Neural progenitor cell (in vitro differentiated cells): Measurements from ENCODE around the gene CDIP1.

ENCODE experiments used
- CTCF ChIP-seq: fragments of 200-600 bp; sonication (generic); IDR thresholded peaks from 2 replicates; pipeline ENCODE4 v1.5.1; 2017; ENCODE audit warnings: antibody characterized with exemption, mild to moderate bottlenecking
- EZH2 ChIP-seq: fragments of 200-600 bp; sonication (generic); IDR thresholded peaks from 2 replicates; pipeline ENCODE4 v1.6.1; 2017; ENCODE audit warnings: antibody characterized with exemption, mild to moderate bottlenecking, moderate library complexity

- no peak for TF ChIP-seq CTCF
- TF ChIP-seq EZH2: no peak
Observed at GRCh38 chr16:4489030-4489429, 49.5 kb downstream of the CDIP1 start.
